ENCODE measurements around the gene PLCB1.

Gene PLCB1

GRCh38 chr20:8860011-8860495 lies 728.0 kb downstream of the PLCB1 start:
- DNase-seq: no peak

GRCh38 chr20:8862092-8862491 lies 730.0 kb downstream of the PLCB1 start:
- DNase-seq: no peak

GRCh38 chr20:8865636-8866035 lies 733.6 kb downstream of the PLCB1 start:
- DNase-seq: no peak

- no peak for DNase-seq
Observed at GRCh38 chr20:8867038-8867740, 735.1 kb downstream of the PLCB1 start.

- DNase-seq: no peak
Observed at GRCh38 chr20:8870652-8871051, 738.6 kb downstream of the PLCB1 start.

GRCh38 chr20:8874437-8874836 lies 742.4 kb downstream of the PLCB1 start:
- no peak for DNase-seq

GRCh38 chr20:8875586-8875985 lies 743.5 kb downstream of the PLCB1 start:
- DNase-seq: no peak

- DNase-seq: no peak
Observed at GRCh38 chr20:8876366-8876765, 744.3 kb downstream of the PLCB1 start.

GRCh38 chr20:8877294-8877693 lies 745.2 kb downstream of the PLCB1 start:
- DNase-seq: no peak

- no peak for DNase-seq
Observed at GRCh38 chr20:8879669-8880068, 747.6 kb downstream of the PLCB1 start.

GRCh38 chr20:8880085-8880853 lies 748.2 kb downstream of the PLCB1 start:
- no peak for DNase-seq

- no peak for DNase-seq
Observed at GRCh38 chr20:8891039-8891438, 759.0 kb downstream of the PLCB1 start.

GRCh38 chr20:8895472-8895871 lies 763.4 kb downstream of the PLCB1 start:
- no peak for DNase-seq

- DNase-seq: no peak
Observed at GRCh38 chr20:8898823-8899222, 766.8 kb downstream of the PLCB1 start.

- DNase-seq: no peak
Observed at GRCh38 chr20:8901237-8902025, 769.4 kb downstream of the PLCB1 start.

- no peak for DNase-seq
Observed at GRCh38 chr20:8903655-8904605, 771.9 kb downstream of the PLCB1 start.

GRCh38 chr20:8909596-8909995 lies 777.5 kb downstream of the PLCB1 start:
- DNase-seq: no peak

GRCh38 chr20:8912096-8912495 lies 780.0 kb downstream of the PLCB1 start:
- DNase-seq: no peak

- DNase-seq: no peak
Observed at GRCh38 chr20:8912731-8913130, 780.7 kb downstream of the PLCB1 start.

GRCh38 chr20:8913456-8913855 lies 781.4 kb downstream of the PLCB1 start:
- DNase-seq: no peak

GRCh38 chr20:8914421-8914820 lies 782.4 kb downstream of the PLCB1 start:
- no peak for DNase-seq

- no peak for DNase-seq
Observed at GRCh38 chr20:8917084-8917483, 785.0 kb downstream of the PLCB1 start.
